Stimulated activated CD8-positive, alpha-beta memory T cell treated with anti-CD3 and anti-CD28 coated beads, Interleukin-2, amount 100 ng/mL, for 48 hours (primary cell): ENCODE data around the gene GPD1L.
"Not testable (repeated sequence)": the region's sequence is repeated elsewhere in the genome, so short reads cannot be mapped to it uniquely, and the experiment has no call there.

ENCODE experiments used
- DNase-seq, 2 donors: peaks; one replicate each; pipeline ENCODE4 v3.0.0-alpha.2; 2020; ENCODE audit warnings: low read depth in 2 of 2

The GPD1L gene

DNA sequence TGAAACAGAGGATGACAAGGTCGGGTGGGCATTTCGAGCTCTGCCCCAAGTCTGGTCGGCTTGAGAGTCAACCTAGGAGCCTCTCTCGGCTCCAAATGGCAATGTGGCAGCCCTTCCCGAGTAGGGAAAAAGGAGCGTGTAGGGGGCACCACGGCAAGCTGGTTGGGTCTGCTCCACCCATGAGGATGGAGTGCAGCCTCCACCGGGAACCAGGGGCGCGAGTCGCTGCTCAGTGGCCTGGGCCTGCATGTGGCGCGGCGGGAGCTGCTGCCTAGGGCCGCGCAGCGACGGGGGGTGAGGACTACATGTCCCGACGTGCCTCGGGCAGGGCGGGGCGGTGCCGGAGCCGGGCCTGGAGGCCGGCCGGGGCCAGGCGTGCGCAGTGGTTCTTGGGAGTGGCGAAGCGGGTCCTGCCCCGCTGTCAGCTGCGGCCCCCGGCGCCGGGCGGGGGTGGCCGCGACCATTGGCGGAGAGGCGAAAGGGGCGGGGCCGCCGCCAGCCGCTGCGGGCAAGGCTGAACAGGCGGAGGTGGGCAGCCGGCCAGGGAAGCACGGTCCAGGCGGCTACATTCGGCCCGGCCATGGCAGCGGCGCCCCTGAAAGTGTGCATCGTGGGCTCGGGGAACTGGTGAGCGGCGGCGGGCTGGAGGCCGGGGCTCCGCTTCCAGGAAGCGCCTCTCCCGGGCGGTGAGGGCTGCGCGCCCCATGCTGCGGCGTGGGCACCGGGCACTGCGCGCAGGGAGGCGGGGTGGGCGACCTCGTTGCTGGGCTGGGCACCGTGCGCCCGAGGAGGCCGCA is at the start of gene GPD1L:
Gene GPD1L, plus strand, starts transcription at position 489 of the 797 bp plus-strand sequence. Its CDS starts 92 bp downstream, at position 581.
- DNase-seq, result peak; percentile 88 to 89

DNA sequence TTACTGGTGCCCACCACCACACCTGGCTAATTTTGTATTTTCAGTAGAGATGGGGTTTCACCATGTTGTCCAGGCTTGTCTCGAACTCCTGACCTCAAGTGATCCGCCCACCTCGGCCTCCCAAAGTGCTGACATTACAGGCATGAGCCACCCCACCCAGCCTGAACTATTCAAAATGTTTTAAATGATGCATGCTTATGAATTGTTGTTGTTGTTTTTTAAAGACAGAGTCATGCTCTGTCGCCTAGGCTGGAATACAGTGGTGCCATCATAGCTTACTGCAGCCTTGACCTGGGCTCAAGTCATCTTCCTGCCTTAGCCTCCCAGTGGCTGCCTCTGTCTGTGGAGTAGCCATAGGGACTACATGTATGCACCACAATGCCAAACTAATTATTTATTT is 48.0 kb upstream of the GPD1L start:
- not testable (repeated sequence) for DNase-seq

DNA sequence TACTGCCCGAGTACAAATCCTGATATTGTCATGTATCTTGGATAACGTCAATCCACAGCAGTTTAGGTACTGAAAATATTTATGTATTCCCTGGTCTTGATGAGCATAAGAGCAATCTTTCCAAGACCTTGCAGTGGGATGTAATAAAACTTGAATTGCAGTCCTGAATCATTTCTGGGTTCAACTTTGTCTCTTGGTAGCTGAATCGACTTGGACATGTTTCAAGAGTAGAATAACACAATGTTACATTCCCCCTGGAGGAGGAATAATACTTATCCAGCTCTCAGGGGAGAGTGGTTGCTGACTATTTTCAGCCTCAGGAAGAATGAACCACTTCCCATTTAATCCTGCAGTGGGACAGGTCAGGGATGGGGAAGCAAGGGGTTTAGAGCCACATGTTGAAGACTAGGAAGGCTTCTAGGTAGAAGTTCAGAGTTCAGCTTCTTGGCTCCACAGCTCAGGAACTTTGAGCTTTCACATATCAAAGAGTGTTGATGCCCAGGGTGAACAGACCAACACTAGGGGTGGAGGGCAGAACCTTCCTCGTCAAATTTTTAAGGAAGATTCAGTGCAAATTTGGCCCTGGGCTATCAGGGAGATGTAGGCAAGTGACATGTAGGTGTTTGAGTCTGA is 43.4 kb upstream of the GPD1L start:
- no peak for DNase-seq

DNA sequence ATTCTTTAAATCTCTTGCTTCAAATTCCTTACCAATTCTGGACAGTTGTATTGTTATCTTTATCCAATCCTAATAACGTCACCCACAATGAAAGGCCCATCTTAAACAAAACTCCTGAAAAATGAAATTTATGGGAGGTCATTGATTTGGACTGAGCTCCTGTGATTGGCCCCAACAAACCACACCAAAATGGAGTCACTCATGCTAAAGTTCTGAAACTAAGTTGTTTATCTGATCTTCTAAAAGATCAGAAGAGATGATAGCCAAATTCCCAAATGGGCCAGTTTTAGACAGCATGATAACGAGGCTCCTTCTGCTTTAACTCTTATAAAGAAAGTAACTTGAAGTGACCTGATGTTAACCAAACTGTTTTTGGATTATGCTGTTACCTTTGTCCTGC is 39.7 kb upstream of the GPD1L start:
- no peak for DNase-seq

DNA sequence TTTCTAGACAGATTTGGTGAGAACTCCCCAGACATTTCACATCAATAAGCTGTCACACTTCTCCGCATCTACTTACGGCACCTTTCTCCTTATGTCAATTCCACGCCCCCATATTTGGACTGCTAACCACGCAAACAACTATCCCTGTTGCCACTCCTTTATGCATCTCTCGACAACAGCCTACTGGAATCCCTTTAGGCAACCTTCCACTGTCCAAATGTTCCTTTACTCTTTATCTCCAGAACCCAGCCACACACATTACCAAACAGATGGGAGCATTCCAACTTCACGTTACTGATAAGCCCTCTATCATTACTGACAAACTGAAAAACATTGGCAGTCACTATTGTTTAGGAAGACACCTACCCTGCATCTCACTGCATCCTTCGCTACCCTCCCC is 32.2 kb upstream of the GPD1L start:
- not testable (repeated sequence) for DNase-seq

DNA sequence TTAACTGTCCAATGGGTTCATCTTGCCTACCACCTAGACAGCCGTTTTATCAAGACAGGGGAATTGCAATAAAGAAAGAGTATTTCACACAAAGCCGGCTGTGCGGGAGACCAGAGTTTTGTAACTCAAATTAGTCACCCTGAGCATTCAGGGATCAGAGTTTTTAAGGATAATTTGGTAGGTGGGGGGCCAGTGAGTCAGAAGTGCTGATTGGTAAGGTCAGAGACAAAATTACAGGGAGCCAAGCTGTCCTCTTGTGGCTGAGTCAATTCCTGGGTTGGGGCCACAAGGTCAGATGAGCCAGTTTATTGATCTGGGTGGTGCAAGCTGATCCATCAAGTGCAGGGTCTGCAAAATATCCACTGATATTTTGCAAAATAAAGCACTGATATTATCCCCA is 29.9 kb upstream of the GPD1L start:
- DNase-seq, result no peak

DNA sequence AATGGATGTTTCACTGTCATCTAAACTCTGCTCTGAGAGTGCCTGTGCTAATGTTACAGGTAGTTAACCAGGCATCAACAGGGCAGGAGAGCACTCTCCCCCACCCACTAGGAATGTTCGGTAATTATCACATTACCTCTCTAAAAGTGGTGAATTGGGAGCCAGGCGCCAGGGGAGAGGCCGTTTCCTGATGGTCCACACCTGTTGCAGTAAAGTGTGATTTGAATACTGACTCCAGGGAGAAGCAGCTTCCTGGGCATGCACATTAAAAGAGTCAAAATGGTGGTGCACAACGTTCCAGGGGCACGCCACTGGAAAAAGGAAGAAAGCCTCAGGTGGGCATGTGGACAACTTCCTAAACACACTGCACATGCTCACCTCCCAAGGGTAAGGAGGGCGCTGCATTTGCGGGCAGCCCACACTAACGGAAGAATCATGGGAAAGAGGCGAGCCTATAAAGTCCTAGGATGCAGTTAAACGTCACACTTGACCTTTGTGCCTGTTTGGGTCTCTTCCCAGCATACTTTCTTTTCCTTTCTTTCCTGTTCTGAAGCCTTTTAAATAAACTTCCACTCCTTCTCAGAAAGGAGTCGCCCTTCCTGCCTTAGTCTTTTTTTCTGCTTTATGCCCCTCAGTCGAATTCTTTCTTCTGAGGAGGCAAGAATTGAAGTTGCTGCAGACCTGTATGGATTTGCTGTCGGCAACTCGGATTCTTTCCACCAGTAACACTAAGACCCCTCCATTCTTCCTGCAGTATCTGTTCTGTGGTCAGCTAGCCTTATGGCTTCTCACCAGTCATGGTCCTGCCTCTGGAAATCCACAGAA is 28.9 kb upstream of the GPD1L start:
- DNase-seq, result no peak

DNA sequence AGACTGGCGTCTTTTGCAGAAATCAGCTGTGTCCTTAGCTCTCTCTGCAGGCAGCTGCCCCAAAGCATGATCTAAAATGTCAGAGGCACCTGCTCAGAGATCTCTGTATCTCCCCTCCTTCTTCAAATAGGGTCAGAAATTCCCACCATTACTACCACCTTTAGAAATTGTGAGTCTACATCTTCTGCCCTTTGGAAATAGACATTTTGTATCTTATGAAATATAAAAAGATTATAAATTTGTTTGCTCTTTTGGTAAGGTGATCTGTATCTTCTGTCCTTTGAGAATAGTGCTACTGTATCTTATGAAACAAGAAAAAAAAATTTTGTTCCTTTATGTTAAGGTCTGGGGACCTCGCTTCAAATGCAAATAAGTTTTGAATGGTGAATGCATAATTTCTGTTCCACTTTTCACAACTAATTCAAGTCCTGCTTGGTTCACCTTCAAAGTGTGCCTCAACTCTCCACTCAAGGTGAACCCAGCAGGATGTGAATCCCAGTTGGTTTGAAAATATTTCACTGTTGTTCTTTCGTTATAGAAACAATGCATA is 28.3 kb upstream of the GPD1L start:
- no peak for DNase-seq

DNA sequence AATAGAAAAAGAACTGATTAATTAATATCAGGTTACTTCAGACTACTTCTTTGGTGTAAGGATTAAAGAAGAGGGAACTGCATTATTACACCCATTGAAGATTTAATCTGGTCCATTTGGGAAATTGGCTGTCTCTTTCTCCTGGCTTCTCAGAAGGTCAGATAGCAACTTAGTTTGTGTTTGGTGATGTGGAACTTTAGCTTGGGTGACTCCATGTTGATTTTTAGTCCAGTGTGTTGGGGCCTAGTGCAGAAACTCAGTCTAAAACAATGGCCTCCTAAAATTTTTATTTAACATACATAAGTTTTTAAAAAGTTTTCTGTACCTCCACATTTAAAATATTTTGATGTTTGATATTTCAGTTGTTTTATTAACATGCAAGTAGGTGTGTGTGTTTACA is 27.6 kb upstream of the GPD1L start:
- DNase-seq, result no peak

DNA sequence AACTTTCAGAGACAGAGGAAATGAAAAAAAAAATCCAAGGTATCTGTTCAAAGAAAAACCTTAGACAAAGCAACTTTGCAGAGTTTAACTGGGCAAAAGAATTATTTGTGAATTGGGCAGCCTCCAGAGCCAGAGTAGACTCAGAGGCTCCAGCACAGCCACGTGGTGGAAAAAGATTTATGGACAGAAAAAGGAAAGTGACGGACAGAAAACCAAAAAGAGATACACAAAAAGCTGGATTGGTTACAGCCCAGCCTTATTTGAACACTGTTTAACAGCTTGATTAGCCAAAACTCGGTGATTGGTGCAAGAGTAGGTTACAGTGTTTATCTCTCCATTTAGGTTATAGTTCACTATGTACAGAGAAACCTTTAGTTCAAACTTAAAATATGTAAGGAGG is 23.7 kb upstream of the GPD1L start:
- DNase-seq, result no peak

DNA sequence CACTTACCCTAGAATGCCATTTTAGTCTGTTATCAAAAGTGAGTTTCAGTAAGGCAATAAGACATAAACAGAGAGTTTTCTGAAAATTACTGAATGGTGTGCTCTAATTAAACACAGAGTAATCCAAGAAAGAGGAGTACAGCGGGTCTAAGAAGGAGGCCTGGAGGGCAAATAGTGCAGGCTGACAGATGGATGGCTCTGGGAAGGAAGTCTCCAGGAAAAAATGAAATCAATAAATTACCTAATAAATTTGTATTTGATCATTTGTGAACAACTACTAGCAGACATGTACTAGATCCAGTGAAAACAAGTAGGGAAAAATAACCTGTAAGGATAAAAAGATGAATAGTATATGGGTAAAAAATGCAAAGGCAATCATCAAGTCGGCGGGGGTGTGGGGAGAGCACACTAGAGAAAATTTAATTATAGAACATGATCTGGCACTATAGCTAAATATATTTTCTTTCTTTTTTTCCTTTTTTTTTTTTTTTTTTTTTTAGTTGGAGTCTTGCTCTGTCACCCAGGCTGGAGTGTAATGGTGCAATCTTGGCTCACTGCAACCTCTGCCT is 22.6 kb upstream of the GPD1L start:
- no peak for DNase-seq

DNA sequence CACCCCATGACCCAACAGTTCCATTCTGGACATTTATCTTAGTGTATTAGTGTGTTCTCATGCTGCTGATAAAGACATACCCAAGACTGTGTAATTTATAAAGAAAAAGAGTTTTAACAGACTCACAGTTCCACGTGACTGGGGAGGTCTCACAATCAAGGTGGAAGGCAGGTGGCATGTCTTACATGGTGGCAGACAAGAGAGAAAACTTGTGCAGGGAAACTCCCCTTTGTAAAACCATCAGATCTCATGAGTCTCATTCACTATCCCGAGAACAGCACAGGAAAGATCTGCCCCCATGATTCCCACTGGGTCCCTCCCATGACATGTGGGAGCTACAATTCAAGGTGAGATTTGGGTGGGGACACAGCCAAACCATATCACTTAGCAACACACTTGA is 21.6 kb upstream of the GPD1L start:
- no peak for DNase-seq

DNA sequence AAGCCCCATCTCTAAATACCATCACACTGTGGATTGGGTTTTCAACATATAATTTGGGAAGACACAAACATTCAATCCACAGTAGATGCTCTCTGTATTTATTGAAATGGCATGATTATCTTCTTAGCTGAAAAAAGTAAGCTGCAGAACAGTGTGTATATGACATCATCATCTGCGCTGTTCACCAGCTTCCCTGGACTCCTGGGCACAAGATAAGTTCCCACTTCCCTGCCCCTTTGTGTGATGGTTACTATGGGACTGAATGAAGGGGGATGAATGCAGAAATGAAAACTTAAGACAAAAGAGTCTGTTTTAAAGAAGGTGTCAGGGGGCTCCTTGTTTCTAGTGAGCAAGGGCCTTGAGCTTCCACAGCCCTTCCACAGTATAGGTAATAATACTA is 20.0 kb upstream of the GPD1L start:
- DNase-seq, result no peak

DNA sequence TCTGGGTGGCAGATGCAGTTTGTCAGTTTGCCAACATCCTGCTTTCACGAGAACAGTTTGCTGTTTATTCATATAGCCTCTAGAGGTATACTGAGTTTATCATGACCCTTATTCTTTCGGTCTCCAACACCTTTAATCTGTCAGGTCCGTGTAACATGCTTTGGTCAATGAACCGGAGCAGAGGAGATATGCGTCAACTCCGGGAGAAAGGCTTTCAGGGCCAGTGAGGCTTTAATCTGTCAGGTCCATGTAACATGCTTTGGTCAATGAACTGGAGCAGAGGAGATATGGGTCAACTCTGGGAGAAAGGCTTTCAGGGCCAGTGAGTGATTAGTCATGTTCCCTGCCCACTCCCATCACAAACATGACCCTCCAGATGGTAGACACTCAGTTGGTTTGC is 16.9 kb upstream of the GPD1L start:
- DNase-seq, result no peak

DNA sequence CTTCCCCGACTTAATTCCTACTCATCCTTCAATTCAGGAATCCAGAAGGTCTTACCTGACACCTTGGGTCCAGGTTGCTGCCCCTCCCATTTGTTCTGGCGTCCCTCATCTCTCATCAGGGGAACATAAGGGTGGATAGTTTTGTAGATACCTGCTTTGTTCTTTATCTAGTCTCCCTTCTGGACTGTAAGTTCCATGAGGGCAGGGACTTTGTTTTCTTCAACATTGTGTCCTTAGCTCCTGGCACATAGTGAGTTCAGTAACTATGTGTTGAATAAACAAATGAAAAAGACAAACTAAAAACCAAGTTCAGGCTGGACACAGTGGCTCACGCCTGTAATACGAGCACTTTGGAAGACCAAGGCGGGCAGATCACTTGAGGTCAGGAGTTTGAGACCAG is 13.2 kb upstream of the GPD1L start:
- no peak for DNase-seq

DNA sequence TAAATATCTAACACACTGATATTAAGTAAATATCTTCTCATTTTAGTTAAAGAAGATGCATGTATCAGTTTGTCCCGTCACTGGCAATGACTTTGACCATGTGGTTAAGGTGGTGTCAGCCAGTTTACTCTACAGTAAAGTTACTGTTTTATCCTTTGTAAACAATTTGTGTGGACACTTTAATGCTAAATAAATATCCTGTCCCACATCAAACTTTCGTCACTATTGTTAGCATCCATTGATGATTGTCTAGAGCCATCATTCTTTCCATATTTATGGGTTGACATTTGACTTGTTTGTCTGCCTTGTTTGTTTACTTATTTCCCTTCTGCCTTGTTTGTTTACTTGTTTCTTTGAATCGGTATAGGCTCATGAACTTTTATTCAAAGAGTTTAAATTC is 11.0 kb upstream of the GPD1L start:
- no peak for DNase-seq

DNA sequence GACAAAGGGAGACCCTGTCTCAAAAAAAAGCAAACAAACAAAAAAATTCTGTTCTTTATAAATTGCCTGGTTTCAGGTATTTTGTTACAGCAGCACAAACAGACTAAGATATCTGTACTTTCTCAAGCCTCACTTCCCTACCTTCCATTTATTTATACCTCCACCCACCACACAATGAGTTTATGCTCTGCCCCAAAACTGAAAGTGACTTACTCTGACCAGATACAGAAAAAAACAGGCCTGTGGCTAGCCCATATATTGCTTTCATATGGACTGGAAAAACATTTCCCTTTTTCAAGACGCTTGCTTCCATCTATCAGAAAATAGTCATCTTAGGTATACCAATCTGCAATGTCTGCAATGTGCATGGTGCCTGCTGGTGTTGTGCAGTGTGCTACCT is 8.7 kb upstream of the GPD1L start:
- no peak for DNase-seq

DNA sequence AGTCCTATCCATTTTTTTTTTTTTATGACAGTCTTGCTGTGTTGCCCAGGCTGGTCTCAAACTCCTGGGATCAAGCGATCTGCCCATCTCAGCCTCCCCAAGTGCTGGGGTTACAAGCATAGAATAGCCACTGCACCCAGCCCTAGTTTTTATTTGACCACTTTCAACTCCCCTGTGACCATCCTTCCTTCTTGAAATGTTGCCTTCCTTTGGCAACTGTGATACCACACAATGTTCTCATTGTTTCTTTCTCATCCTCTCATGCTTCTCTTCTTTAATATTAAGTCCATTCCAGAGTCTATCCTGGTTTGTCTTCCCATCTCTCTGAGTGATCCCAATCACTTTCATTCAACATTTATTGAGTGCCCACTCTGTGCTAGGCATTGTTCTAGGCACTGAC is 7.9 kb upstream of the GPD1L start:
- DNase-seq, result no peak

DNA sequence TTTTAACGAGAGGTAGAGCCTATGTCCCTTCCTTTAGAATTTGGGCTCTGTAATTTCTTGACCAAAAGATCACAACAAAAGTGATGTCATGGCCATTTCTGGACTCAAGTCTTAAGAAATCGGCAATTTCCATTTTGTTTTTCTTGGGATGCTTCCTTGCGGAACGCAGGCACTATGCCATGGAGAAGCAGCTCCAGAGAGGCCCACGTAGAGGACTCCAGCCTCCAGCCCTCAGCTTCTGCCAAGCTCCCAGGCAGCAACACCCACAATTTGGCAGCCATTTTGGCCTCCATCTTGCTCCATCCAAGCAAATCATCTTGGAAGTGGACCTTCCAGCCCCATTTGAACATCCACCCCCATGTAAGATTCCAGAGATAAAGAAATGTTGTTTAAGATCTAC is 6.0 kb upstream of the GPD1L start:
- no peak for DNase-seq

DNA sequence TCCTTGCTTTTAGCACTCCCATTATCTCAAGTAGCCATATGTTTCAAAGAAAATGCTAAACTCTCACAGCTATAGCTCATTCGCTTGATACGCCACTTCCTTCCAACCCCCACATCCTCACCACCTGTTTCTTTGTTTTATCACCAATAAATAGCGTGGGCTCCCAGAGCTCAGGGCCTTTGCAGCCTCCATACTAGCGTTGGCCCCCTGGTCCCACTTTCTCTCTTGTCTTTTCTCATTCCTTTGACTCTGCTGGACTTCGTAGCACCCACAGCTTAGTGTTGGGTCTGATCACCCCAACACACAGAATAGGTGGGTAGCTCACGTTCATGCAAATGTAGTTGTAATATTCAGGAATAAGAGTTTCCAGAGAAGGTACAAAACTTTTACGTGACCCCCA is 4.1 kb upstream of the GPD1L start:
- DNase-seq, result no peak

DNA sequence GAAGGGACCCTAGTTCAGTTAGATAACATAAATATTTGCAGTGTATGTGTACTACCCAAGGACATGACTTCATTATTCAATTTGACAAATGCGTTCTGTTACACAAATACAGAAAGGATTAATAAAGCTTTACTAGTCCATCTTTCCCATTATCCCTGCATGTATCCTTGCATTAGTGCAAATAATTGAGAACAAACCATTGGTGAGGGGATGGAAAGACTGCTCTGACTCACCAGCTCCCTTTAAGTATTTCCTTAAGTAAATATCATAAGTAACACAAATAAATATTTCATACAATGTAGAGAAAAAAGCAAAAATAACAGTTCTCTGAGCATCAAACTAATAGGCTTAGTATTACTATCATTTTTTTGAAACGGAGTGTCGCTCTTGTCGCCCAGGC is 1.9 kb upstream of the GPD1L start:
- DNase-seq, result no peak
